Fibroblast of mammary gland (primary cell): ENCODE results near the gene EPN3.

ENCODE experiments used
- DNase-seq: peaks from one replicate; pipeline ENCODE4 v3.0.0-alpha.2; 2010; ENCODE audit warnings: low read depth
- H3K4me3 ChIP-seq: 2 replicates; pipeline ENCODE4 v1.5.1; 2011; ENCODE audit warnings: low read depth, mild to moderate bottlenecking, low read length, moderate library complexity; ENCODE audit not compliant: control insufficient read depth
- TF ChIP-seq, protein P1 (sequence below): conservative IDR thresholded peaks from 2 replicates; pipeline ENCODE4 v1.5.1; 2011; ENCODE audit warnings: low read depth, low read length, inconsistent platforms; ENCODE audit not compliant: control insufficient read depth, insufficient read depth

The EPN3 gene

DNA sequence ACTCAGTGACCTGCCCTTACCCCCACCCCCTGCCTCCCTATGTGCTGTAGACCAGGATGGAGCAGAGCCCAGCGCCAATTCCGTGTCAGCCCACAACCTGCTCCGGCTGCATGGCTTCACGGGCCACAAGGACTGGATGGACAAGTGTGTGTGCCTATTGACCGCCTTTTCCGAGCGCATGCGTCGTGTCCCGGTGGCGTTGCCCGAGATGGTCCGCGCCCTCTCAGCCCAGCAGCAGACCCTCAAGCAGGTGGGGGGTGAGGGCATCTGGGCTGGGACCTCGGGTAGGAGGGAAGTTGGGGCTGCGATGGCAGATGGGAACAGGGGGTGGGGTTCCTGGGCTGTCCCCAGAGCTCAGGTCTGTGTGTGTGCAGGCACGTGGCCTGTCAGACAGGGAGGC is 21.7 kb downstream of the EPN3 start:
- TF ChIP-seq, protein P1, sequence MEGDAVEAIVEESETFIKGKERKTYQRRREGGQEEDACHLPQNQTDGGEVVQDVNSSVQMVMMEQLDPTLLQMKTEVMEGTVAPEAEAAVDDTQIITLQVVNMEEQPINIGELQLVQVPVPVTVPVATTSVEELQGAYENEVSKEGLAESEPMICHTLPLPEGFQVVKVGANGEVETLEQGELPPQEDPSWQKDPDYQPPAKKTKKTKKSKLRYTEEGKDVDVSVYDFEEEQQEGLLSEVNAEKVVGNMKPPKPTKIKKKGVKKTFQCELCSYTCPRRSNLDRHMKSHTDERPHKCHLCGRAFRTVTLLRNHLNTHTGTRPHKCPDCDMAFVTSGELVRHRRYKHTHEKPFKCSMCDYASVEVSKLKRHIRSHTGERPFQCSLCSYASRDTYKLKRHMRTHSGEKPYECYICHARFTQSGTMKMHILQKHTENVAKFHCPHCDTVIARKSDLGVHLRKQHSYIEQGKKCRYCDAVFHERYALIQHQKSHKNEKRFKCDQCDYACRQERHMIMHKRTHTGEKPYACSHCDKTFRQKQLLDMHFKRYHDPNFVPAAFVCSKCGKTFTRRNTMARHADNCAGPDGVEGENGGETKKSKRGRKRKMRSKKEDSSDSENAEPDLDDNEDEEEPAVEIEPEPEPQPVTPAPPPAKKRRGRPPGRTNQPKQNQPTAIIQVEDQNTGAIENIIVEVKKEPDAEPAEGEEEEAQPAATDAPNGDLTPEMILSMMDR = no peak
- H3K4me3 ChIP-seq = no peak overlapping the region
- no peak for DNase-seq

DNA sequence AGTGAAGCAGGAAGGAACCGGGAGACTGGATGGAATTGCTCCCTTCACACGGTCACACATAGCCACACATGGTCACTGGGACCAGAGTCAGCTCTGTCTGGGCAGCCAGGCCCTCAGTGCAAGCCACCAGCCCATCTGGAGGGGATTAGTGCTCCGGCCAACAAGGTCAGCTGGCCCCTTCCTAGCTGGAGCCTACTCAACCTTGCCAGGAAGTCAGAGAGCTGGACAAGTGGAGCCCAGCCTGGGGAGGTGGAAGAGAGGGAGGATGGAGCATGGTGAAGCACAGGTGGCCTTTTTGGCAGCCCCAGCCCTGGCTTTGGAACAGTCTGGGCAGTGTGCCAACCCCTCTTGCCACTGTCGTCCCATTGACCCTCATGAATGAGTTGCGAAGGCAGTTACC is 24.3 kb downstream of the EPN3 start:
- TF ChIP-seq, protein P1 = no peak
- DNase-seq = no peak
- no peak overlapping the region for H3K4me3 ChIP-seq

DNA sequence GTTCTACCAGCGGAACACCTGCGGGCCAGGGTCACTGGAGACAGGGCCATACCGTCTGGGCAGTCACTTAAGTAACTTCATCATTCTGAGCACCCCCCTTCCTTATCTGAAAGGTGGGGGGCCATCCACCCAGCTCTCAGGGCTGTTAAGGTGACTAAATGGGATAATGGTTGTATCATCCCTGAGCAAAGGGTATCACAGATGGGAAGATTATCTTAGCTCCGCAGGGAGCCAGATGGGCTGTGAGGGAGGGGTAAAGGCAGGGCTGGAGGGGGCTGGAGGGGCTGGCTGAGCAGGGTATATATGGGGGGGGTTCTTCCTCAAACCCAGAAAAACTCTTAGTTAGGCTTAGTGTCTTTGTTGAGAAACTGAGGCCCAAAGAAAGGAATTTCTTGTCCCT is 25.1 kb downstream of the EPN3 start:
- DNase-seq = no peak
- H3K4me3 ChIP-seq = no peak overlapping the region
- TF ChIP-seq, protein P1 = no peak

DNA sequence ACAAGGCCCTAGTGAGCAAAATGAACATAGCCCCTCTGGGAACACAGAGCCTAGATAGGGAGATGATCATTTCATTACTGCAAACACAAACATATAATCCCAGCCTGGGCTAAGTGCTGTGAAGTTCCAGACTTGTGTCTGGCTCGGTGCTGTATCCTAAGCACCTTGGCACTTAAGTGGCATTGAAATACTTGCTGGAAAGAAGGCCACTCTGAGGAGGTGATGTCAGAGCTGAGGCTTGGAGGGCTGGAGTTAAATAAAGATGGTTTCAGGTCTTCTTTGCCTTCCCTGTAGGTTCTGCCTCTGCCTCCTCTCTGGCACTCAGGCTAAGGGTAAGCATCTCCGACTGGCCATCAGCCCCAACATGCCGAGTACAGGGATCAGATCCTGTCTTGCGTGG is 25.6 kb downstream of the EPN3 start:
- no peak overlapping the region for H3K4me3 ChIP-seq
- TF ChIP-seq, protein P1 = no peak
- DNase-seq = no peak

DNA sequence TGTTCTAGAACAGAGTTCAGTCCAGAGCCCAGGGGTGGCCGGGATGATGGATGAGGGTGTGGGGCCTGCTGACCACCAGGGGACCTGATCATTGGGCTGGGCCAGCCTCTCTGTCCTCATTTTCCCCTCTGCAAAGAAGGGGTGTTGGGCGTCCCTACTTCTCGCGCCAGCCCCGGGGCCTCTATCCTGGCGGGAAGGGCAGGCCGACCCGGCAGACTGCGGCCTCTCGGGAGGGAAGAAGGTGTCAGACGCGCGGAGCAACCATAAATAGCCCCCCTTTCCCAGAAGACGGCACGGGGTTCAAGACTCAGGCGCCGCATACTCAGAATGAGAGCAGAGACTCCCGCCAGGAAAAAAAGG is 26.0 kb downstream of the EPN3 start:
- H3K4me3 ChIP-seq = no peak overlapping the region
- TF ChIP-seq, protein P1 = no peak
- DNase-seq = no peak

DNA sequence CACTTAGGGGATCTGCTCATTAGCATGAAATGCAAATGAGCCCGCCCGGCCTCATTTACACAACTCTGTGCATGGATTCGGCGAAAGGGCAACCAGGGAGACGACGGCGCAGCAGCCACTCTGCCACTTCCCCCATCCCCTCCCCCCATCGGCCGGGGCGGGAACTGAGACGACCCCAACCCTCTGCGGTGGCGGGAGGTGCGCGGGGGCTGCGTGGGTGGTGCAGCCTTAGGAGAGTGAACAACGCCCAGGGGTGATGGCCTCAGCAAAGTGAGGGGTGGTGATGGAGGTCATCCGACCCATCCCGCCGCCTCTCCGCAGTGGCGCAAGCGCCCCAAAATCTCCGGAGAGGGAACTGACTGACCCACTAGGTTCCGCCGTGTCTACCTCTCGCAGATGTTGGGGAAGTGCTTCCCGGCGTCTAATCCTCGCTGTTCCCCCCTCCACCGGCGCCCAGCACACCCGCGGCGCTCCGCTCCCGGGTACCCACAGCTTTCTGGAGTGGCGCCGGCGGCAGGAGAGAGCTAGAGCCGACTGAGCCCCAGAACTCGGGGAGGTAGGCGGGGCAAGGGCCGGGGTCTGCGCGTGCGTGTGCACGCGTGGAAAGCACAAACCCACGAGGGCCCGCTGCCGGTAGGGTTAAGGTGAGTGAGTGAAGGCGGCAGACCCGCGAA is 26.5 kb downstream of the EPN3 start:
- DNase-seq = no peak
- no peak overlapping the region for H3K4me3 ChIP-seq
- TF ChIP-seq, protein P1 = no peak
